Measurements from ENCODE around the gene SLC17A4.

Gene SLC17A4

DNA sequence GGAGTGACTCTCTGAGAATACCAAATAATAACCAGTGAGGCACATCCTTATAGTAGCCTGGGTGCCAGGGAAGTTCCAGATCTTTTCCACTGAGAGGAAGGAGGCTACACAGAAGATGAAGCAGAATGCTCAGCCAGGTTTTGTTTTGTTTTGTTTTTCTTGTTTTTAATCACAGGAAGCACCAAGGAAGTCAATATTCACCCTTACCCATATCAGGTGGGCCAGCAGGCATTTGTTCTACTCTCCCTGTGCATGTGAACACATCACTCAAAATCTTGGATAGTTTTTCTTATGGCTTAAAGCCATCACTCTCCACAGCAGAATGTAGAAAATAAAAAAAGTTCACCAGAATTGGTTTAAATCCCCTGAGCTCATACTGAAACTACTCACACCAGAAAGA, 66.8 kb downstream of the SLC17A4 start:
- DNase-seq = no peak

- DNase-seq = no peak
These were observed 74.8 kb downstream of the SLC17A4 start for GRCh38 chr6:25829375-25829774.

DNA sequence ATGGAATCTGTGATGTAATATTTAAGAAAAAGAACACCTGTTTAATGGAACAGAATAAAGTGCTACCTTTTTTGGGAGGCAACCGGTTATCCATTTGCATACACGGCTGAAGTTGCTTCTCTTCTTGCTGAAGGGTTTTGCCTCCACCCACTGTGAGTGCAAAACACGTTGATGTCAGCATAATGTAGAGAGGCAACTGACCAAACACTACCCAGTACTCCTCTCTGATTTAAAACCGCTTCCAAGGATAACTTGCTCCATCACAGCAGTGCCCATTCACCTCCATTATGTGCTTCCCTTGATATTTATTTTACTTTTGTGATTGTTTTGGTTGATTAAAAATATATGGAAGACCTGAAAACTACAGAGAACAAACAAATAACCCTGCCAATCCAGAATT, 75.9 kb downstream of the SLC17A4 start:
- DNase-seq = no peak
